ENCODE data around the gene MBNL2. TPM values are rescaled to one million over a fixed set of nuclear protein-coding genes. Genes with fewer than 3 reads are reported as not detected.

The MBNL2 gene
- total RNA-seq, 1 experiment from 2014 or later, result 0.85 TPM

DNA sequence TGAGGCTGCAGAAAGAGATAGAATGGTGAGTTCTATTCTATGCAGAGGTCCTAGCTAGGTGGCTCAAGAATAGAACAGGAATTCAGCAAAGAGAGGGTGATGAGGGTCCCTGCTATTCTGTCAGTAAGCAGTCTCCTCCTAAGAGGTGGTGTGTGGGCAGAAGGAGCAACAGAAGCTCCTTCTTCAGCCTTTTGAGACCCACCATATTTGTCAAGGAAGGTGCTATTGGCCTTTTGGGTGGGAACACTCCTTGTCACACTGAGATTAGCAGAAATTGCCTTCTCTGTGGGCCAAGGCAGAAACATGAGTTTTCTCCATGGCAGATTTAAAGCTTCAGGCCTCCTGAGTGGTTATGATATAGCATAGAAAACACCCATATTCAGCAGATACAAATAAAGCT lies 172.4 kb downstream of the MBNL2 start:
- H3K27ac Mint-ChIP-seq, result no peak overlapping the region
- no peak overlapping the region for H3K4me3 Mint-ChIP-seq
- DNase-seq (ENCODE audit: low spot score) (no peak), ATAC-seq (no peak)
- ChIA-PET POLR2A (no interaction called here), CTCF (no interaction called here)
- no peaks in the 10 kb centered on the region for H3K27me3 Mint-ChIP-seq (ENCODE audit: low read depth)
- H3K9me3 Mint-ChIP-seq, result no peaks in the 10 kb centered on the region
- H3K36me3 Mint-ChIP-seq, result no peaks in the 10 kb centered on the region
- H3K4me1 Mint-ChIP-seq, result no peaks in the 10 kb centered on the region
- no peak for TF ChIP-seq SP1 (CRISPR knock-in tag; conservative IDR thresholded peaks at IDR 0.05)
- TF ChIP-seq, protein P1, sequence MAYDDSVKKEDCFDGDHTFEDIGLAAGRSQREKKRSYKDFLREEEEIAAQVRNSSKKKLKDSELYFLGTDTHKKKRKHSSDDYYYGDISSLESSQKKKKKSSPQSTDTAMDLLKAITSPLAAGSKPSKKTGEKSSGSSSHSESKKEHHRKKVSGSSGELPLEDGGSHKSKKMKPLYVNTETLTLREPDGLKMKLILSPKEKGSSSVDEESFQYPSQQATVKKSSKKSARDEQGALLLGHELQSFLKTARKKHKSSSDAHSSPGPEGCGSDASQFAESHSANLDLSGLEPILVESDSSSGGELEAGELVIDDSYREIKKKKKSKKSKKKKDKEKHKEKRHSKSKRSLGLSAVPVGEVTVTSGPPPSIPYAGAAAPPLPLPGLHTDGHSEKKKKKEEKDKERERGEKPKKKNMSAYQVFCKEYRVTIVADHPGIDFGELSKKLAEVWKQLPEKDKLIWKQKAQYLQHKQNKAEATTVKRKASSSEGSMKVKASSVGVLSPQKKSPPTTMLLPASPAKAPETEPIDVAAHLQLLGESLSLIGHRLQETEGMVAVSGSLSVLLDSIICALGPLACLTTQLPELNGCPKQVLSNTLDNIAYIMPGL (CRISPR knock-in tag; IDR thresholded peaks at IDR 0.05), result no peak
- TF ChIP-seq ZNF121 (CRISPR knock-in tag; IDR thresholded peaks at IDR 0.05), result no peak
- TF ChIP-seq, protein P2, sequence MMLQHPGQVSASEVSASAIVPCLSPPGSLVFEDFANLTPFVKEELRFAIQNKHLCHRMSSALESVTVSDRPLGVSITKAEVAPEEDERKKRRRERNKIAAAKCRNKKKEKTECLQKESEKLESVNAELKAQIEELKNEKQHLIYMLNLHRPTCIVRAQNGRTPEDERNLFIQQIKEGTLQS (CRISPR knock-in tag; conservative IDR thresholded peaks at IDR 0.05), result no peak
- TF ChIP-seq, protein P3, sequence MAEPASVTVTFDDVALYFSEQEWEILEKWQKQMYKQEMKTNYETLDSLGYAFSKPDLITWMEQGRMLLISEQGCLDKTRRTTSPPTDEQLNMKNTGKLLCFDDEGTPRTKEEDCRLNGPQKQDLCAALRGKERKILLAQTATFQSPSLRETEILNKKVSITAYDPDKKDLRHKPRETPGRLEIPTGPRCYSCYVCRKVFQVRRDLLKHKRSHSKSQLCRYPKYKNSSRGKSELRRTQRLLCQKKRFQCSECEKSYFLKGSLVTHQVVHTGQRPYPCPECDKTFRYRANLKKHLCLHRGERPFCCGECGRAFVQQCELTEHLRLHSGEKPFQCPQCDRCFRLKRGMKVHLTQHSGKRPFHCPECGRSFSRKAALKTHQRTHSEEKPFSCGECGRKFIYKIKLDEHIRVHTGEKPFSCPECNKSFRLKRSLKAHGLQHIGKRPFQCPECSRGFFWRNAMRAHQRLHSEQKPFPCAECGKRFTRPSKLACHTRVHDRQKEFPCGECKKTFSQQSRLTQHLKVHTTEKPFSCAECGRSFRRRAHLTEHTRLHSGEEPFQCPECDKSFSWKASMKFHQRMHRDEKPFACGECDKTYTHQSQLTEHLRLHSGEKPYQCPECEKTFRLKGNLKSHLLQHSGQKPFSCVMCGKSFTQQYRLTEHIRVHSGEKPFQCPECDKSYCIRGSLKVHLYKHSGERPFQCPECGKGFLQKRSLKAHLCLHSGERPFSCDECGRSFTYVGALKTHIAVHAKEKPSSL (CRISPR knock-in tag; conservative IDR thresholded peaks at IDR 0.05), result no peak
- TF ChIP-seq, protein P4, sequence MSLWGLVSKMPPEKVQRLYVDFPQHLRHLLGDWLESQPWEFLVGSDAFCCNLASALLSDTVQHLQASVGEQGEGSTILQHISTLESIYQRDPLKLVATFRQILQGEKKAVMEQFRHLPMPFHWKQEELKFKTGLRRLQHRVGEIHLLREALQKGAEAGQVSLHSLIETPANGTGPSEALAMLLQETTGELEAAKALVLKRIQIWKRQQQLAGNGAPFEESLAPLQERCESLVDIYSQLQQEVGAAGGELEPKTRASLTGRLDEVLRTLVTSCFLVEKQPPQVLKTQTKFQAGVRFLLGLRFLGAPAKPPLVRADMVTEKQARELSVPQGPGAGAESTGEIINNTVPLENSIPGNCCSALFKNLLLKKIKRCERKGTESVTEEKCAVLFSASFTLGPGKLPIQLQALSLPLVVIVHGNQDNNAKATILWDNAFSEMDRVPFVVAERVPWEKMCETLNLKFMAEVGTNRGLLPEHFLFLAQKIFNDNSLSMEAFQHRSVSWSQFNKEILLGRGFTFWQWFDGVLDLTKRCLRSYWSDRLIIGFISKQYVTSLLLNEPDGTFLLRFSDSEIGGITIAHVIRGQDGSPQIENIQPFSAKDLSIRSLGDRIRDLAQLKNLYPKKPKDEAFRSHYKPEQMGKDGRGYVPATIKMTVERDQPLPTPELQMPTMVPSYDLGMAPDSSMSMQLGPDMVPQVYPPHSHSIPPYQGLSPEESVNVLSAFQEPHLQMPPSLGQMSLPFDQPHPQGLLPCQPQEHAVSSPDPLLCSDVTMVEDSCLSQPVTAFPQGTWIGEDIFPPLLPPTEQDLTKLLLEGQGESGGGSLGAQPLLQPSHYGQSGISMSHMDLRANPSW (CRISPR knock-in tag; conservative IDR thresholded peaks at IDR 0.05; ENCODE audit: low read depth), result no peak
- TF ChIP-seq, protein P5, sequence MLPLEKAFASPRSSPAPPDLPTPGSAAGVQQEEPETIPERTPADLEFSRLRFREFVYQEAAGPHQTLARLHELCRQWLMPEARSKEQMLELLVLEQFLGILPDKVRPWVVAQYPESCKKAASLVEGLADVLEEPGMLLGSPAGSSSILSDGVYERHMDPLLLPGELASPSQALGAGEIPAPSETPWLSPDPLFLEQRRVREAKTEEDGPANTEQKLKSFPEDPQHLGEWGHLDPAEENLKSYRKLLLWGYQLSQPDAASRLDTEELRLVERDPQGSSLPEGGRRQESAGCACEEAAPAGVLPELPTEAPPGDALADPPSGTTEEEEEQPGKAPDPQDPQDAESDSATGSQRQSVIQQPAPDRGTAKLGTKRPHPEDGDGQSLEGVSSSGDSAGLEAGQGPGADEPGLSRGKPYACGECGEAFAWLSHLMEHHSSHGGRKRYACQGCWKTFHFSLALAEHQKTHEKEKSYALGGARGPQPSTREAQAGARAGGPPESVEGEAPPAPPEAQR (CRISPR knock-in tag; IDR thresholded peaks at IDR 0.05), result no peak

DNA sequence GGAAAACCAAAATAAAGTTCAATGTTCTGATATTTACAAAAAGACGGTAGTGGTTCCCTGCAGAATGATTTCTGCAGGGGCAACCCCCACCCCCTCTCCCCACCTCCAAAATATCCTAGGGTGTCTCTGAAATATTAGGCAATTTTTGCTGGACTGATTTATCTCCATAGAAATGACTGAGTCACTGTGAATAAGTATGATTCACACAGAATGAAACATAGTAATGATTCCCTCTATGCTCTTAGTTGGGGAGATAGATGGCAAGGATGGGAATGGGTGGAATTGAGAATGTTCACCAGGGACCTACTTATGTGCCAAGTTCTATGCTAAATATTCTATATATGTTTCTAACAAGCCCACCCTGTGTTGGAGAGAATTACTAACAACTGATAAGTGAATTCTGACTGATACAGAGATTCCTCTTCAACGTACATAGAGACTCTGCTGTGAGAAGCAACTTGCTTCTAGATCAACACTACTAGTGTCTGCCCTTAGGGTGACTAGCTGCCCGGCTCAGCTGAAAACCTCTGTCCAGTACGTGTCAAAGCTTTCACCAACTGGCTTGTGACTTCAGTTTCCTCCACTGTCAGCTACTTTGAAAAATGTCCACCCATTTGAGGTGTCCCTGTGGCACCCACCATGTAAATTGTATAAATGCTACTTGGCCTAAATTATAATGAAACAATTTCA lies 173.5 kb downstream of the MBNL2 start:
- DNase-seq (ENCODE audit: low spot score) (no peak), ATAC-seq (no peak)
- H3K27me3 Mint-ChIP-seq (ENCODE audit: low read depth), result no peaks in the 10 kb centered on the region
- ChIA-PET CTCF (no interaction called here), POLR2A (no interaction called here)
- no peak overlapping the region for H3K4me3 Mint-ChIP-seq
- no peaks in the 10 kb centered on the region for H3K36me3 Mint-ChIP-seq
- no peaks in the 10 kb centered on the region for H3K4me1 Mint-ChIP-seq
- H3K9me3 Mint-ChIP-seq, result no peaks in the 10 kb centered on the region
- H3K27ac Mint-ChIP-seq, result no peak overlapping the region
- TF ChIP-seq, protein P6, sequence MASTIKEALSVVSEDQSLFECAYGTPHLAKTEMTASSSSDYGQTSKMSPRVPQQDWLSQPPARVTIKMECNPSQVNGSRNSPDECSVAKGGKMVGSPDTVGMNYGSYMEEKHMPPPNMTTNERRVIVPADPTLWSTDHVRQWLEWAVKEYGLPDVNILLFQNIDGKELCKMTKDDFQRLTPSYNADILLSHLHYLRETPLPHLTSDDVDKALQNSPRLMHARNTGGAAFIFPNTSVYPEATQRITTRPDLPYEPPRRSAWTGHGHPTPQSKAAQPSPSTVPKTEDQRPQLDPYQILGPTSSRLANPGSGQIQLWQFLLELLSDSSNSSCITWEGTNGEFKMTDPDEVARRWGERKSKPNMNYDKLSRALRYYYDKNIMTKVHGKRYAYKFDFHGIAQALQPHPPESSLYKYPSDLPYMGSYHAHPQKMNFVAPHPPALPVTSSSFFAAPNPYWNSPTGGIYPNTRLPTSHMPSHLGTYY (CRISPR knock-in tag; IDR thresholded peaks at IDR 0.05), result no peak
- TF ChIP-seq, protein P5 (CRISPR knock-in tag; IDR thresholded peaks at IDR 0.05), result no peak
- TF ChIP-seq TCF7 (CRISPR knock-in tag; IDR thresholded peaks at IDR 0.05; ENCODE audit: low read depth) (no peak), TP53 (CRISPR knock-in tag; IDR thresholded peaks at IDR 0.05) (no peak), HMGA2 (CRISPR knock-in tag; IDR thresholded peaks at IDR 0.05) (no peak), IRF2 (CRISPR knock-in tag; IDR thresholded peaks at IDR 0.05; ENCODE audit: borderline replicate concordance, low read depth) (no peak), ZNF219 (CRISPR knock-in tag; IDR thresholded peaks at IDR 0.05; ENCODE audit: borderline replicate concordance) (no peak), ZNF263 (CRISPR knock-in tag; IDR thresholded peaks at IDR 0.05; ENCODE audit: low read depth) (no peak)
- TF ChIP-seq, protein P7, sequence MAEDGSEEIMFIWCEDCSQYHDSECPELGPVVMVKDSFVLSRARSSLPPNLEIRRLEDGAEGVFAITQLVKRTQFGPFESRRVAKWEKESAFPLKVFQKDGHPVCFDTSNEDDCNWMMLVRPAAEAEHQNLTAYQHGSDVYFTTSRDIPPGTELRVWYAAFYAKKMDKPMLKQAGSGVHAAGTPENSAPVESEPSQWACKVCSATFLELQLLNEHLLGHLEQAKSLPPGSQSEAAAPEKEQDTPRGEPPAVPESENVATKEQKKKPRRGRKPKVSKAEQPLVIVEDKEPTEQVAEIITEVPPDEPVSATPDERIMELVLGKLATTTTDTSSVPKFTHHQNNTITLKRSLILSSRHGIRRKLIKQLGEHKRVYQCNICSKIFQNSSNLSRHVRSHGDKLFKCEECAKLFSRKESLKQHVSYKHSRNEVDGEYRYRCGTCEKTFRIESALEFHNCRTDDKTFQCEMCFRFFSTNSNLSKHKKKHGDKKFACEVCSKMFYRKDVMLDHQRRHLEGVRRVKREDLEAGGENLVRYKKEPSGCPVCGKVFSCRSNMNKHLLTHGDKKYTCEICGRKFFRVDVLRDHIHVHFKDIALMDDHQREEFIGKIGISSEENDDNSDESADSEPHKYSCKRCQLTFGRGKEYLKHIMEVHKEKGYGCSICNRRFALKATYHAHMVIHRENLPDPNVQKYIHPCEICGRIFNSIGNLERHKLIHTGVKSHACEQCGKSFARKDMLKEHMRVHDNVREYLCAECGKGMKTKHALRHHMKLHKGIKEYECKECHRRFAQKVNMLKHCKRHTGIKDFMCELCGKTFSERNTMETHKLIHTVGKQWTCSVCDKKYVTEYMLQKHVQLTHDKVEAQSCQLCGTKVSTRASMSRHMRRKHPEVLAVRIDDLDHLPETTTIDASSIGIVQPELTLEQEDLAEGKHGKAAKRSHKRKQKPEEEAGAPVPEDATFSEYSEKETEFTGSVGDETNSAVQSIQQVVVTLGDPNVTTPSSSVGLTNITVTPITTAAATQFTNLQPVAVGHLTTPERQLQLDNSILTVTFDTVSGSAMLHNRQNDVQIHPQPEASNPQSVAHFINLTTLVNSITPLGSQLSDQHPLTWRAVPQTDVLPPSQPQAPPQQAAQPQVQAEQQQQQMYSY (CRISPR knock-in tag; IDR thresholded peaks at IDR 0.05), result no peak
